ENCODE data around the gene ATAD1. TPM values are rescaled to one million over a fixed set of nuclear protein-coding genes. Genes with fewer than 3 reads are reported as not detected.

Gene ATAD1
- total and polyA plus RNA-seq, 9 of the 15 experiments (the other 6 are each of a cell fraction or from before 2014, with no cell fraction given): 11.3 to 33.8 (median 27.3) TPM

DNA sequence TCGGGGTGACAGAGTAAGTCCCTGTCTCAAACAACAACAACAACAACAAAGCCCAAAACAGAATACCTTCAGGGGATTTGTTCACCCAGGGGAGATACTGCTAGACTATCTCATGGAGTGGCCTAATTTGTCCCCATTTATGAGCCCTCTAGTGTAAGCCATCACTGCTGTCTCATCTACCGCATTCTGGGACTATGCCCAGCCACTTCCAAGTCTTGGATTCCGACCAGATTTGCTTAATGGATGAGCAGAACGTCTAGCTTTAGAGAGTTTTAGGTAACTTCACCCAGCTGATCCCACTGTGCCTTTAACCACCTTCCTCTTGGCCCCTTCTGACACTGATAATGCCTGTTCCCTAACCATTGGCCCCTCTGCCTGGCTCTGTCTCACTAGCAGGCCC lies 111.3 kb downstream of the ATAD1 start:
- CTCF ChIA-PET (ENCODE audit: low intra/inter-chr PET ratio): no interaction called here
- Histone ChIP-seq H3K27ac (ENCODE audit: extremely low read depth, low read depth, low read length) (no peak overlapping the region), H2AFZ (ENCODE audit: low read depth, low read length) (no peak overlapping the region), H3K9me3 (replicated peaks; ENCODE audit: control insufficient read depth, insufficient read depth, low read depth, low read length) (no peaks in the 10 kb centered on the region), H3K9ac (ENCODE audit: insufficient read depth in 1 of 2, low read depth in 2 of 2, low read length in 2 of 2) (no peak overlapping the region), H3K27me3 (ENCODE audit: control insufficient read depth in 2 of 2, insufficient read depth in 2 of 2, low read length in 2 of 2) (peaks cover 3 to 15% of the 10 kb centered on the region in 2 experiments), H3K4me3 (no peak overlapping the region), H3K79me2 (ENCODE audit: control insufficient read depth, insufficient read depth, low read length) (no peaks in the 10 kb centered on the region), H3K36me3 (ENCODE audit: control insufficient read depth, insufficient read depth, low read length) (no peaks in the 10 kb centered on the region), H3K9me1 (ENCODE audit: control insufficient read depth, insufficient read depth, low read length) (no peaks in the 10 kb centered on the region), H3K4me2 (ENCODE audit: insufficient read depth, low read length) (no peak overlapping the region), H4K20me1 (replicated peaks; ENCODE audit: control insufficient read depth, insufficient read depth, low read length) (no peaks in the 10 kb centered on the region), H3K4me1 (replicated peaks in 1 of 2; ENCODE audit: control insufficient read depth in 2 of 2, insufficient read depth in 2 of 2, low read length in 2 of 2) (no peaks in the 10 kb centered on the region)
- DNase-seq (ENCODE audit: extremely low read depth in 1 of 4, low spot score in 3 of 4) (no peak), FAIRE-seq (no peak), ATAC-seq (no peak)
- WGBS (ENCODE audit: insufficient coverage, low coverage, missing lambda C conversion rate): 0% methylated on average over 4 of the region's 4 CpGs
- intact Hi-C loops (cut with micrococcal nuclease): no loop called here
- POLR2A ChIA-PET: interaction anchor here (0.7 to 1.0 kb wide), 2 partner anchors 8 to 302 kb away, joined by 3 read pairs; no protein-coding TSS in a partner anchor
- in situ Hi-C loops (cut with MboI): no loop called here
- TF ChIP-seq, protein P1, sequence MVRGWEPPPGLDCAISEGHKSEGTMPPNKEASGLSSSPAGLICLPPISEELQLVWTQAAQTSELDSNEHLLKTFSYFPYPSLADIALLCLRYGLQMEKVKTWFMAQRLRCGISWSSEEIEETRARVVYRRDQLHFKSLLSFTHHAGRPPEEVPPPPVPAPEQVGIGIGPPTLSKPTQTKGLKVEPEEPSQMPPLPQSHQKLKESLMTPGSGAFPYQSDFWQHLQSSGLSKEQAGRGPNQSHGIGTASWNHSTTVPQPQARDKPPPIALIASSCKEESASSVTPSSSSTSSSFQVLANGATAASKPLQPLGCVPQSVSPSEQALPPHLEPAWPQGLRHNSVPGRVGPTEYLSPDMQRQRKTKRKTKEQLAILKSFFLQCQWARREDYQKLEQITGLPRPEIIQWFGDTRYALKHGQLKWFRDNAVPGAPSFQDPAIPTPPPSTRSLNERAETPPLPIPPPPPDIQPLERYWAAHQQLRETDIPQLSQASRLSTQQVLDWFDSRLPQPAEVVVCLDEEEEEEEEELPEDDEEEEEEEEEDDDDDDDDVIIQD (CRISPR knock-in tag; IDR thresholded peaks at IDR 0.05): no peak
- no peak for TF ChIP-seq ELK3 (CRISPR knock-in tag; IDR thresholded peaks at IDR 0.05)
- no peak for TF ChIP-seq BRF2 (IDR thresholded peaks at IDR 0.05; ENCODE audit: borderline replicate concordance, insufficient read depth, insufficient read length)
- TF ChIP-seq L3MBTL2 (IDR thresholded peaks at IDR 0.05): no peak
- TF ChIP-seq CTBP1 (IDR thresholded peaks at IDR 0.05; ENCODE audit: borderline replicate concordance): no peak
- TF ChIP-seq GATA2 (CRISPR knock-in tag; IDR thresholded peaks at IDR 0.05): no peak
- no peak for TF ChIP-seq HES1 (IDR thresholded peaks at IDR 0.05; ENCODE audit: low read depth)
- no peak for TF ChIP-seq CHD2 (IDR thresholded peaks at IDR 0.05; ENCODE audit: low read depth, low read length)
- TF ChIP-seq ZNF253 (CRISPR knock-in tag; conservative IDR thresholded peaks at IDR 0.05): no peak
- TF ChIP-seq ZNF354B (CRISPR knock-in tag; IDR thresholded peaks at IDR 0.05): no peak
- no peak for TF ChIP-seq KDM4B (IDR thresholded peaks at IDR 0.05; ENCODE audit: borderline replicate concordance in 2 of 2, low read depth in 1 of 2)
- no peak for TF ChIP-seq HMGXB4 (CRISPR knock-in tag; IDR thresholded peaks at IDR 0.05)
- no peak for TF ChIP-seq FUS (optimal IDR thresholded peaks at IDR 0.05; ENCODE audit: low read depth, low read length)
- no peak for TF ChIP-seq NFRKB (IDR thresholded peaks at IDR 0.05; ENCODE audit: low read depth)
- TF ChIP-seq SREBF2 (CRISPR knock-in tag; IDR thresholded peaks at IDR 0.05): no peak
- TF ChIP-seq ZNF77 (CRISPR knock-in tag; IDR thresholded peaks at IDR 0.05): no peak
- no peak for TF ChIP-seq CHCHD3 (CRISPR knock-in tag; IDR thresholded peaks at IDR 0.05)
- no peak for TF ChIP-seq ZNF124 (CRISPR knock-in tag; IDR thresholded peaks at IDR 0.05)
- no peak for TF ChIP-seq PCBP1 (IDR thresholded peaks at IDR 0.05; ENCODE audit: low read depth, low read length, poor library complexity, severe bottlenecking)
- no peak for TF ChIP-seq SNRNP70 (optimal IDR thresholded peaks at IDR 0.05; ENCODE audit: low read depth, low read length)
- BruUV-seq (replicated peaks): no TSS peak
